GM18526 (cell line): ENCODE measurements around the gene PVALB.

Source experiments
- POLR2A ChIP-seq: IDR thresholded peaks from 3 replicates; pipeline ENCODE4 v1.6.1; 2011; ENCODE audit not compliant: insufficient read length; ENCODE audit errors: extremely low read depth

PVALB gene

GRCh38 chr22:36855478-36855877, 38.6 kb upstream of the PVALB start:
- no peak for TF ChIP-seq POLR2A

GRCh38 chr22:36853407-36854099, 36.7 kb upstream of the PVALB start:
- TF ChIP-seq POLR2A, result peak; percentile 25

GRCh38 chr22:36852056-36852973, 35.5 kb upstream of the PVALB start:
- TF ChIP-seq POLR2A, result no peak

- TF ChIP-seq POLR2A, result no peak
Observed at GRCh38 chr22:36850682-36851081, 33.8 kb upstream of the PVALB start.

- no peak for TF ChIP-seq POLR2A
Observed at GRCh38 chr22:36850056-36850455, 33.2 kb upstream of the PVALB start.

- TF ChIP-seq POLR2A, result no peak
Observed at GRCh38 chr22:36846949-36847348, 30.1 kb upstream of the PVALB start.

GRCh38 chr22:36846271-36846670, 29.4 kb upstream of the PVALB start:
- no peak for TF ChIP-seq POLR2A

- TF ChIP-seq POLR2A, result no peak
Observed at GRCh38 chr22:36840106-36840505, 23.3 kb upstream of the PVALB start.

GRCh38 chr22:36839356-36840073, 22.7 kb upstream of the PVALB start:
- TF ChIP-seq POLR2A, result no peak

- TF ChIP-seq POLR2A, result no peak
Observed at GRCh38 chr22:36838119-36839030, 21.5 kb upstream of the PVALB start.

- no peak for TF ChIP-seq POLR2A
Observed at GRCh38 chr22:36835903-36836302, 19.1 kb upstream of the PVALB start.

- TF ChIP-seq POLR2A, result no peak
Observed at GRCh38 chr22:36833073-36833472, 16.2 kb upstream of the PVALB start.

GRCh38 chr22:36831717-36832116, 14.9 kb upstream of the PVALB start:
- no peak for TF ChIP-seq POLR2A

GRCh38 chr22:36831206-36831605, 14.4 kb upstream of the PVALB start:
- TF ChIP-seq POLR2A, result no peak

GRCh38 chr22:36830601-36831000, 13.8 kb upstream of the PVALB start:
- TF ChIP-seq POLR2A, result no peak
